Lung (tissue), 12 donors: Measurements from ENCODE around the gene CDH11. TPM values are rescaled to one million over a fixed set of nuclear protein-coding genes. Genes with fewer than 3 reads are reported as not detected.

Experiments used
- ATAC-seq: fragments of 200-7000 bp; cut with Tn5 transposase; one replicate; pipeline ENCODE4 v1.9.1; 2020; ENCODE audit warnings: moderate number of reproducible peaks; ENCODE audit not compliant: insufficient read depth, low FRiP score
- DNase-seq, 3 donors: peaks; one replicate each; pipeline ENCODE4 v3.0.0-alpha.2; 2013 to 2017
- H3K27ac ChIP-seq, 2 donors: one replicate each; pipeline ENCODE4 v1.5.1; 2013; ENCODE audit warnings: mild to moderate bottlenecking in 2 of 2, moderate library complexity in 2 of 2, control low read depth in 1 of 2, inconsistent platforms in 1 of 2, low read depth in 1 of 2, low read length in 1 of 2
- H3K27me3 ChIP-seq, 3 donors: one replicate each; pipeline ENCODE4 v1.5.1; 2013; ENCODE audit warnings: low read length in 2 of 3; ENCODE audit not compliant: control insufficient read depth in 3 of 3, insufficient read depth in 3 of 3
- H3K36me3 ChIP-seq, 4 donors: one replicate each; pipeline ENCODE4 v1.5.1; 2013; ENCODE audit warnings: low read length in 4 of 4, mild to moderate bottlenecking in 1 of 4, moderate library complexity in 1 of 4; ENCODE audit not compliant: control insufficient read depth in 4 of 4, insufficient read depth in 4 of 4
- H3K4me1 ChIP-seq, 5 donors: one replicate each; pipeline ENCODE4 v1.5.1; 2013; ENCODE audit warnings: low read length in 5 of 5, mild to moderate bottlenecking in 2 of 5, moderate library complexity in 1 of 5; ENCODE audit not compliant: control insufficient read depth in 5 of 5, insufficient read depth in 5 of 5
- H3K4me3 ChIP-seq: one replicate; pipeline ENCODE4 v1.5.1; 2013; ENCODE audit warnings: mild to moderate bottlenecking, control low read depth, moderate library complexity
- H3K9ac ChIP-seq, 2 donors: one replicate each; pipeline ENCODE4 v1.5.1; 2013; ENCODE audit warnings: low read length in 2 of 2, control low read depth in 1 of 2; ENCODE audit not compliant: insufficient read depth in 1 of 2
- H3K9me3 ChIP-seq, 4 donors: one replicate each; pipeline ENCODE4 v1.5.1; 2013; ENCODE audit warnings: low read length in 3 of 4, mild to moderate bottlenecking in 1 of 4, moderate library complexity in 1 of 4; ENCODE audit not compliant: control insufficient read depth in 4 of 4, insufficient read depth in 3 of 4
- CTCF ChIP-seq: IDR thresholded peaks from 2 replicates; pipeline ENCODE4 v1.5.1; 2012; ENCODE audit warnings: mild to moderate bottlenecking; ENCODE audit errors: control extremely low read depth, extremely low read depth
- WGBS, 2 donors: extraction: QIAGEN DNeasy Blood & Tissue Kit; methylation state at CpG; one replicate each; pipeline ENCODE4 v1.1.7; 2013; 5-methylcytosine and 5-hydroxymethylcytosine counted together
- polyA plus RNA-seq, 2 donors: library from polyadenylated mRNA; stranded (reverse); fragments of 200-250 nt; gene quantifications; one replicate each; pipeline ENCODE4 v1.2.1, GENCODE V29; 2013
- total RNA-seq, 2 donors: library from RNA; depleted of rRNA in 1 of 2; stranded (reverse); fragments of >200 nt in 1 of 2; gene quantifications; one replicate each; pipeline ENCODE4 v1.2.1, GENCODE V29; 2014 to 2021
- donor health status: control.
- donor health status: control.
- donor health status: Bipolar disorder and iron deficiency.
- donor health status: healthy.
- donor health status: DM: yes; HTN: yes; CAD: no.

The CDH11 gene
- total and polyA plus RNA-seq, 4 donors, result 7.1 to 236 (median 94.7) TPM

GRCh38 chr16:65012357-65012756 lies 109.5 kb downstream of the CDH11 start:
- Histone ChIP-seq H3K9me3 (no peaks in the 10 kb centered on the region), H3K4me3 (no peak overlapping the region), H3K4me1 (peaks cover 0 to 3% (median 0%) of the 10 kb centered on the region in 5 donors), H3K36me3 (peaks cover 0 to 27% (median 8%) of the 10 kb centered on the region in 4 donors), H3K27me3 (no peaks in the 10 kb centered on the region), H3K9ac (no peak overlapping the region), H3K27ac (no peak overlapping the region)
- ATAC-seq (no peak), DNase-seq (no peak)
- 63 to 83% methylated on average over 1 of the region's 1 CpG for WGBS, 2 donors
- no peak for TF ChIP-seq CTCF

- Histone ChIP-seq H3K36me3 (peaks cover 0 to 36% (median 14%) of the 10 kb centered on the region in 4 donors), H3K4me3 (no peak overlapping the region), H3K27ac (no peak overlapping the region), H3K9ac (no peak overlapping the region), H3K4me1 (peaks cover 0 to 3% (median 0%) of the 10 kb centered on the region in 5 donors), H3K27me3 (no peaks in the 10 kb centered on the region), H3K9me3 (no peaks in the 10 kb centered on the region)
- TF ChIP-seq CTCF, result no peak
- 32 to 47% methylated on average over 2 of the region's 2 CpGs for WGBS, 2 donors
- ATAC-seq, result no peak
- no peak for DNase-seq
Observed at GRCh38 chr16:65010125-65010524, 111.7 kb downstream of the CDH11 start.

GRCh38 chr16:65005696-65006095 lies 116.2 kb downstream of the CDH11 start:
- H3K9ac ChIP-seq, result no peak overlapping the region
- H3K27me3 ChIP-seq, result no peaks in the 10 kb centered on the region
- peaks cover 0 to 3% (median 0%) of the 10 kb centered on the region in 5 donors for H3K4me1 ChIP-seq
- no peak overlapping the region for H3K4me3 ChIP-seq
- no peak overlapping the region for H3K27ac ChIP-seq
- DNase-seq, result no peak
- no peaks in the 10 kb centered on the region for H3K9me3 ChIP-seq
- 84 to 86% methylated on average over 1 of the region's 1 CpG for WGBS, 2 donors
- H3K36me3 ChIP-seq, result peaks cover 0 to 52% (median 24%) of the 10 kb centered on the region in 4 donors
- no peak for TF ChIP-seq CTCF
- ATAC-seq, result no peak

- 95% methylated on average over 16 of the region's 16 CpGs for WGBS, 2 donors
- H3K36me3 ChIP-seq, result peaks cover 0 to 62% (median 28%) of the 10 kb centered on the region in 4 donors
- no peaks in the 10 kb centered on the region for H3K4me1 ChIP-seq
- H3K27me3 ChIP-seq, result no peaks in the 10 kb centered on the region
- ATAC-seq (no peak), DNase-seq (no peak)
- no peak for TF ChIP-seq CTCF
- no peak overlapping the region for H3K9ac ChIP-seq
- no peak overlapping the region for H3K4me3 ChIP-seq
- no peak overlapping the region for H3K27ac ChIP-seq
- H3K9me3 ChIP-seq, result no peaks in the 10 kb centered on the region
Observed at GRCh38 chr16:65004570-65004969, 117.3 kb downstream of the CDH11 start.
